ENCODE data around the gene ALAS1.

Gene ALAS1

DNA sequence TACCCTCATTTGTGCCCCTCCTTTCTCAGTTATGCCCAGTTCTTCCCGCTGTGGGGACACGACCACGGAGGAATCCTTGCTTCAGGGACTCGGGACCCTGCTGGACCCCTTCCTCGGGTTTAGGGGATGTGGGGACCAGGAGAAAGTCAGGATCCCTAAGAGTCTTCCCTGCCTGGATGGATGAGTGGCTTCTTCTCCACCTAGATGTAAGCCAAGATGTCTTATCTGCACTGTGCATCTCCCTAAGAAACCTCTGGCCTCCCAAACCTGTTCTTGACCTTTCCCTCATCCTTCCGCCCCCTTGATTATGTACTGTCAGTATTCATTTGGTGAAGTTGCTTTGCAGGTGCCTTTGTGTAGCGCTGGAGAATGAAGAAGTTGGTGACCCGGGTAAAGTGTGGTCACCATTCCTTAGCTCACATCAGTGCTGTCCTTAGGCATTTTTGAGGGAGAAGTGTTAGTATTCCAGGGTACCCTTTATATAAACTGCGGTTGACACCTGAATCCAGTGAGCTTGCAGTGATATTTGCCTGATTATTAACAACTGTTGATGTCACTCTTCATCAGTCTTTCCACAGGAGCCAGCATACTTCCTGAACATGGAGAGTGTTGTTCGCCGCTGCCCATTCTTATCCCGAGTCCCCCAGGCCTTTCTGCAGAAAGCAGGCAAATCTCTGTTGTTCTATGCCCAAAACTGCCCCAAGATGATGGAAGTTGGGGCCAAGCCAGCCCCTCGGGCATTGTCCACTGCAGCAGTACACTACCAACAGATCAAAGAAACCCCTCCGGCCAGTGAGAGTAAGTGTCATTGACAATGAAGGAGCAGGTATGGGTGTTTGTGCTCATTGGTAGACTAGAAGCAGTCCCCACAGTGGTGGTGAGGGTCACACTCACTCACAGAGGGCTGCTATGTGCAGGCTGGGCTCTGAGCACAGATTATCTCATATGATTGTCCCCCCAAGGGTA, 966 bp downstream of the ALAS1 start:
- no peaks in the 10 kb centered on the region for H3K9me3 Mint-ChIP-seq
- DNase-seq (ENCODE audit: low spot score in 2 of 2) (no peak), ATAC-seq (ENCODE audit: low read depth) (no peak)
- no peaks in the 10 kb centered on the region for H3K27me3 Mint-ChIP-seq
- peak overlapping the region; percentile 100 for H3K4me3 Mint-ChIP-seq
- peaks cover 9% of the 10 kb centered on the region for H3K36me3 Mint-ChIP-seq
- peak overlapping the region; percentile 94 for H3K27ac Mint-ChIP-seq
- H3K4me1 Mint-ChIP-seq: peaks cover 30% of the 10 kb centered on the region

DNA sequence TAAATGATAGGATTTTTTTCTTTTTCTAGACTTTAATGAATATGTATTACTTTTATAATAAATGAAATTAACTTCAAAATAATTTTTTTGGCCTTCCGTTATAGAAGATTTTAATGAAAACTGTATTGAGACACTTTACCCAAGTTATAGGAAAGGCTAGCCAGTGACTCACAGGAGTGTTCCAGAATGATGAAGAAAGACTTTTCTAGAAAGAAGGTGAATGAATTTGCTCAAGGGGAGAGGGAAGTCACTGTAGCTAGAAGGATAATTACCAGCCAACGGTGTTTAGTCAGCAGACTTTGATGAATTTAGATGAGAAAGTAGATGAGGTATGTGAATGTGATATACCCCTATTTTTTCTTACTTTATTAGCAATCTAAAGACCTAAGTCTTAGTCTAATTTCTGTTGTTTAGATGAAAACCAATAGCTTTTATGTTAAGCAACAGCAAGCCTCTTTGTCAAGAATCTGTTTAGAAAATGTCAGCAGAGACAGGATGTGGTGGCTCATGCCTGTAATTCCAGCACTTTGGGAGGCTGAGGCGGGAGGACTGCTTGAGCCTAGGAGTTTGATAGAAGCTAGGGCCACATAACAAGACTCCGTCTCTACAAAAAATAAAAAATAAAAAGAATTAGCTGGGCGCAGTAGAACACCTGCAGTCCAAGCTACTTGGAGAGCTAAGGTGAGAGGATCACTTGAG, 3.2 kb downstream of the ALAS1 start:
- no peaks in the 10 kb centered on the region for H3K27me3 Mint-ChIP-seq
- DNase-seq (ENCODE audit: low spot score in 2 of 2) (no peak), ATAC-seq (ENCODE audit: low read depth) (no peak)
- H3K27ac Mint-ChIP-seq: no peak overlapping the region
- H3K4me1 Mint-ChIP-seq: peaks cover 30% of the 10 kb centered on the region
- H3K9me3 Mint-ChIP-seq: no peaks in the 10 kb centered on the region
- H3K36me3 Mint-ChIP-seq: peaks cover 22% of the 10 kb centered on the region
- H3K4me3 Mint-ChIP-seq: no peak overlapping the region

DNA sequence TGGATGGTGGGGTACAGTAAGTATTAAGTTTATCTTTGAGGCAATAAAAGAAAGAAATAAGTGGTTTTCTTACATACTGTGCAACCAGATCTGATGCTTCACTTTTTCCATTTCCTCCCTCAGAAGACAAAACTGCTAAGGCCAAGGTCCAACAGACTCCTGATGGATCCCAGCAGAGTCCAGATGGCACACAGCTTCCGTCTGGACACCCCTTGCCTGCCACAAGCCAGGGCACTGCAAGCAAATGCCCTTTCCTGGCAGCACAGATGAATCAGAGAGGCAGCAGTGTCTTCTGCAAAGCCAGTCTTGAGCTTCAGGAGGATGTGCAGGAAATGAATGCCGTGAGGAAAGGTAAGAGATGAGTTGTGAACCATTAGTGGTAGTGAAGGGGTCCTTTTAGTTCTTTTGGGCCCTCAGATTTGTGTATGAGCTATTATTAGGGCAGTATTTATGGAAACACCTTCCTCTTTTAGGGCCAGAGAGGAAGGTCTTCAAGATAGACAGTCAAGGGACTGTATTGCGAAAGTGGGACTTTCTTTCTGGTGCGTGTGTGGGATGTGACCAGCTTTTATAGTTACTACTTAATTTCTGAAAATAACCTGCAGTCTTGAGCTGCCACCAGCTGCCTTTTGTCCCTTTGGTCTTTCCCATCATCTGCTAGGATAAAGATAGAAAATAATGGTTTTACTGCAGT, 4.6 kb downstream of the ALAS1 start:
- no peak for DNase-seq (ENCODE audit: low spot score in 2 of 2)
- ATAC-seq (ENCODE audit: low read depth): no peak

DNA sequence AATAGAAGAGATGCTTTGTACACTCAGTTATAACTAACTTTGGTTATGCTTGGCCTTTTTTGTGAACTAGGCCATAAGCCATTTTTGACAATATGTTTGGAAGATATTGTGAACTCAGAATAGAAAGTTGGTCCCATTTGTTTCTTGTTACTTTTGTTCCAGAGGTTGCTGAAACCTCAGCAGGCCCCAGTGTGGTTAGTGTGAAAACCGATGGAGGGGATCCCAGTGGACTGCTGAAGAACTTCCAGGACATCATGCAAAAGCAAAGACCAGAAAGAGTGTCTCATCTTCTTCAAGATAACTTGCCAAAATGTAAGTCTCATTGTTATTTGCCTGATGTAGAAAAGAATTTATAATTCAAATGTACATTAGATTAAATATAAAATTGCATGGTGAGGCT, 5.7 kb downstream of the ALAS1 start:
- DNase-seq (ENCODE audit: low spot score in 2 of 2) (no peak), ATAC-seq (ENCODE audit: low read depth) (no peak)
- no peaks in the 10 kb centered on the region for H3K27me3 Mint-ChIP-seq
- H3K36me3 Mint-ChIP-seq: peaks cover 34% of the 10 kb centered on the region
- H3K9me3 Mint-ChIP-seq: no peaks in the 10 kb centered on the region
- no peak overlapping the region for H3K4me3 Mint-ChIP-seq
- peaks cover 15% of the 10 kb centered on the region for H3K4me1 Mint-ChIP-seq
- no peak overlapping the region for H3K27ac Mint-ChIP-seq

More for the DNA sequence above, 4.6 kb downstream of the ALAS1 start:
- Mint-ChIP-seq H3K36me3 (peaks cover 30% of the 10 kb centered on the region), H3K4me1 (peaks cover 22% of the 10 kb centered on the region), H3K27me3 (no peaks in the 10 kb centered on the region), H3K4me3 (no peak overlapping the region), H3K9me3 (no peaks in the 10 kb centered on the region), H3K27ac (peak overlapping the region; percentile 7)

DNA sequence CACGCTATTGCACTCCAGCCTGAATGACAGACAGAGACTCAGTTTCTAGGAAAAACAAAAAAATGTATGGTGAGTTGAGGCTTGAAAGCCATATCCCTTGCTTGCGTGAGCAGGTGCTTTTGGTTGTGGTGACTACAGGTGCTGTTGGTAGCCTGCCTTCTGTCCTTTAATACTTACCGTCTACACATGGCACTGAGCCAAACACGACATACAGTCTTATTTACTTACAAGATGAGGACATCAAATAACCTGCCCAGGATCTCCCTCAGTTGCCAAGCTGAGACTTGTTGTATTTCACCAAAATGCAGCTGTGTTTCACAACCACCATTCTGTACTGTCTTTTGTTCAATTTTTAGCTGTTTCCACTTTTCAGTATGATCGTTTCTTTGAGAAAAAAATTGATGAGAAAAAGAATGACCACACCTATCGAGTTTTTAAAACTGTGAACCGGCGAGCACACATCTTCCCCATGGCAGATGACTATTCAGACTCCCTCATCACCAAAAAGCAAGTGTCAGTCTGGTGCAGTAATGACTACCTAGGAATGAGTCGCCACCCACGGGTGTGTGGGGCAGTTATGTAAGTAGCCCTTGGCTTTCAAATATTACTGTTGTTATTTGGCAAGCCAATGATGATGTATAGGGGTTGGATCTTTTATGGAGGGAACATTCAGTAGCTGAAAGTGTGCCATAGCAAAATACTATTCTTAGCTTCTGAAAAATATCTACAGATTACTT, 6.5 kb downstream of the ALAS1 start:
- Mint-ChIP-seq H3K36me3 (peaks cover 36% of the 10 kb centered on the region), H3K4me3 (no peak overlapping the region), H3K4me1 (peaks cover 9% of the 10 kb centered on the region), H3K27me3 (no peaks in the 10 kb centered on the region), H3K9me3 (no peaks in the 10 kb centered on the region), H3K27ac (no peak overlapping the region)
- ATAC-seq (ENCODE audit: low read depth): no peak
- no peak for DNase-seq (ENCODE audit: low spot score in 2 of 2)

DNA sequence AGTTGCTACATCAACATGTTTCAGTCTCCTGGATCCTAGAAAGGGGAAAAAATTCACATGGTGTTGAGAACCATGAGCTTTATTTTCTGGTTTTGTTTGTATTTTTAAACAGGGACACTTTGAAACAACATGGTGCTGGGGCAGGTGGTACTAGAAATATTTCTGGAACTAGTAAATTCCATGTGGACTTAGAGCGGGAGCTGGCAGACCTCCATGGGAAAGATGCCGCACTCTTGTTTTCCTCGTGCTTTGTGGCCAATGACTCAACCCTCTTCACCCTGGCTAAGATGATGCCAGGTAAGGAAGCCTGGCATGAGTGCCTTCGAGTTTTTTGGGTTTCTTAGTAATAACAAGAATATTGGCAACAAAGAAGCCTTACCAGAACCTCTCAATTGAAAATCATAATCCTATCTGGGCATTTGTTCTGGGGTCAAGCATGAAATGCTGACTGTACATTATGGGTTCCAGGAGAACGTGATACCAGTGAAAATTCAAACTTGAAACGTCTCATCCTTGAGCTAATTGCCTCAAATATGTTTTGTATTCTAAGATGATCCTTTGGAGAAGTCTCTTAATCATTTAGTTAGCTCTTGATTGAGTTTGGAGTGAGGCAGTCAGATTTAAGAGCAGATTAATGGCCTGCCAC, 7.9 kb downstream of the ALAS1 start:
- ATAC-seq (ENCODE audit: low read depth): no peak
- H3K36me3 Mint-ChIP-seq: peaks cover 37% of the 10 kb centered on the region
- H3K4me3 Mint-ChIP-seq: no peak overlapping the region
- H3K27me3 Mint-ChIP-seq: no peaks in the 10 kb centered on the region
- H3K27ac Mint-ChIP-seq: peak overlapping the region; percentile 14
- H3K4me1 Mint-ChIP-seq: peaks cover 7% of the 10 kb centered on the region
- no peaks in the 10 kb centered on the region for H3K9me3 Mint-ChIP-seq
- DNase-seq (ENCODE audit: low spot score in 2 of 2): no peak

DNA sequence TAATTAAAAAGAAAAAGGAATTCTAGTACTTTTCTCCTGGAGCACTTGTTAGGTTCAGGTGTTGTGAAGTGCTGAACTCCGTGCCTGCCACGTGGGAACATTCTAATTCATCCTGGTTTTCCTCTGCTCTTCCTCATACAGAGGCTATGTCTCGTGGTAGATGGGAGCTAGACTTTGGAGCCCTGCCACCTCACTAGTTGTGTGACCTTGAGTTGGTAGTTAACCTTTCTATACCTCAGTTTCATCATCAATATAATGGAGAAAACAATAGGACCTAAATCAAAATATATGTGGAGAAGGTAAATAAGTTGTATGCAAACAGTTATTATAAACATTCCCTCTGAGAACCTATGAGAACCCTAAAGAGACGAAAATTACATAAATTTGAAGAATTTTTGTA, 10.6 kb downstream of the ALAS1 start:
- Mint-ChIP-seq H3K9me3 (no peaks in the 10 kb centered on the region), H3K36me3 (peaks cover 46% of the 10 kb centered on the region), H3K4me3 (no peak overlapping the region), H3K27ac (no peak overlapping the region), H3K27me3 (no peaks in the 10 kb centered on the region), H3K4me1 (no peaks in the 10 kb centered on the region)
- no peak for ATAC-seq (ENCODE audit: low read depth)
- DNase-seq (ENCODE audit: low spot score in 2 of 2): no peak

DNA sequence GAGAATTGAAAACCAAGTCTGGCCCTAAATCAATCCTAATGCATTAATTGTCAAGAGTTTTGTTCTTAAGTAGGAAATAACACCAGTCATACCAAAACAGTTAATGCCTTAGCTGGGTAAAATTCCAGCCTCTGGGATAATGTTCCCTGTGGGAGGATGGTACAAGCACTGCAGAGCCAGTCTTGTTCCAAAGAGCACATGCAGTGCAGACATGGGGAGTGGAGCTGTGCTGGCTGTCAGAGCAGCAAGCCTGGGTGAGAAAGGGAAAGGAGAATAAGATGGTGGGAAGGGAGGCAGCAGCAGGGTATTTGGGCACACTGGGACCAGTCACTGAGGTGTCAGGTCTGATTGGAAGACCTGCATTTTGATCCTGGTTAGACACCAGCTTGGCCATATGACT, 12.1 kb downstream of the ALAS1 start:
- H3K36me3 Mint-ChIP-seq: peaks cover 45% of the 10 kb centered on the region

DNA sequence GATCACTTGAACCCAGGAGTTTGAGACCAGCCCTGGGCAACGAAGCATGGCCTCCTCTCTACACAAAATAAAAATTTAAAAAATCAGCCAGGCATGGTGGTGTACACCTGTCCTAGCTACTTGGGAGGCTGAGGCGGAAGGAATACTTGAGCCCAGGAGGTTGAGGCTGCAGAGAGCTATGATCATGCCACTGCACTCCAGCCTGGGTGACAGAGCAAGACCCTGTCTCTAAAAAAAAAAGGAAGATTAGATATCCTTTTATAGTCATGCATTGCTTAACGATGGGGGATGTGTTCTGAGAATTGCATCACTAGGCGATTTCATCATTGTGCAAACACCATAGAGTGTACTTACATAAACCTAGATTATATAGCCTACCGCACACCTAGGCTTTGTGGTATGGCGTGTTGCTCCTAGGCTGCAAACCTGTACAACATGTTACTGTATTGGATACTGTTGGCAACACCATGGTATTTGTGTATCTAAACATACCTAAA, 12.6 kb downstream of the ALAS1 start:
- H3K27ac Mint-ChIP-seq: peak overlapping the region; percentile 62
- H3K36me3 Mint-ChIP-seq: peaks cover 46% of the 10 kb centered on the region
- ATAC-seq (ENCODE audit: low read depth): no peak
- peaks cover 2% of the 10 kb centered on the region for H3K4me1 Mint-ChIP-seq
- H3K27me3 Mint-ChIP-seq: no peaks in the 10 kb centered on the region
- no peak for DNase-seq (ENCODE audit: low spot score in 2 of 2)
- no peaks in the 10 kb centered on the region for H3K9me3 Mint-ChIP-seq
- no peak overlapping the region for H3K4me3 Mint-ChIP-seq

More for the DNA sequence above, 12.1 kb downstream of the ALAS1 start:
- H3K9me3 Mint-ChIP-seq: no peaks in the 10 kb centered on the region
- peak overlapping the region; percentile 62 for H3K27ac Mint-ChIP-seq
- H3K4me3 Mint-ChIP-seq: no peak overlapping the region
- no peak for DNase-seq (ENCODE audit: low spot score in 2 of 2)
- H3K27me3 Mint-ChIP-seq: no peaks in the 10 kb centered on the region
- H3K4me1 Mint-ChIP-seq: no peaks in the 10 kb centered on the region
- ATAC-seq (ENCODE audit: low read depth): no peak

DNA sequence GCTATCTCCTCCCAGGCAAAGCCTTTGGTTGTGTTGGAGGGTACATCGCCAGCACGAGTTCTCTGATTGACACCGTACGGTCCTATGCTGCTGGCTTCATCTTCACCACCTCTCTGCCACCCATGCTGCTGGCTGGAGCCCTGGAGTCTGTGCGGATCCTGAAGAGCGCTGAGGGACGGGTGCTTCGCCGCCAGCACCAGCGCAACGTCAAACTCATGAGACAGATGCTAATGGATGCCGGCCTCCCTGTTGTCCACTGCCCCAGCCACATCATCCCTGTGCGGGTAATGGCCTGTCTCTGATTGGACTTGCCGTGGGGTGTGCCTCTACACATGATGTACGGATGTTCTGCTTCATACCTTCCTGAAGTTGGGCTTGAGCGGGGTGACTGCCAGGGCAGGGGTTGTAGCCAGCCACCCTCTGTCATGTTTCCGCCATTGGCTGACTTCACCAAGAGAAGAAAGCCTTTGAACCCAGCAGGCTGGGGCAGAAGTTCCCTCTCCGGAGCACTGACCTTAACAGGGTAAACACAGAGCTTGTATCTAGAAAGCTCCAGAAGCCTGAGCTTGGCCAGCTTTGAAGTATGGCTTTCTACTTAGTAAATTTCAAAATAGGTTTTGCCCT, 13.4 kb downstream of the ALAS1 start:
- H3K27me3 Mint-ChIP-seq: no peaks in the 10 kb centered on the region

DNA sequence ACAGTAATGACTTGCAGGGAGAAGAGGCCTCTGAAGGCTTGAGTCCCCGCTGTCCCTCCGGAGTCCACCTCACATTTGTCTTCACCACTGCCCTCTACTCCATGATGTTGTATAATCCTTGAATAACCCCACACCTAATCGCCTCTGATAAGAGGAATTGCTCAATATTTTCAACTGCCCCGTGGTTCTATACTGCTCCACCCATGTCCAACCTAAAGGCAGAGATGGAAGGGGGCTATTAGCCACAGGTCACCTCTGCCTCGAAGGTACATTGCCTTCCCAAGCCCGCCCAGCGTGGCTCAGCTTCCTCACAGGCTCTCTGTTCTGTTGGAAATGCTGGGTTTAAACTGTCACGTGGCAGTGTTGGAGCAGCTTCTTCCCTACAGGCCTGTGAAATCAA, 15.0 kb downstream of the ALAS1 start:
- Mint-ChIP-seq H3K9me3 (no peaks in the 10 kb centered on the region), H3K27me3 (no peaks in the 10 kb centered on the region), H3K36me3 (peaks cover 39% of the 10 kb centered on the region), H3K27ac (no peak overlapping the region), H3K4me3 (no peak overlapping the region), H3K4me1 (peaks cover 13% of the 10 kb centered on the region)
- ATAC-seq (ENCODE audit: low read depth) (no peak), DNase-seq (ENCODE audit: low spot score in 2 of 2) (no peak)

More for the DNA sequence above, 13.4 kb downstream of the ALAS1 start:
- no peak for DNase-seq (ENCODE audit: low spot score in 2 of 2)
- H3K4me3 Mint-ChIP-seq: no peak overlapping the region
- H3K9me3 Mint-ChIP-seq: no peaks in the 10 kb centered on the region
- ATAC-seq (ENCODE audit: low read depth): no peak
- no peak overlapping the region for H3K27ac Mint-ChIP-seq
- peaks cover 2% of the 10 kb centered on the region for H3K4me1 Mint-ChIP-seq
- peaks cover 44% of the 10 kb centered on the region for H3K36me3 Mint-ChIP-seq

DNA sequence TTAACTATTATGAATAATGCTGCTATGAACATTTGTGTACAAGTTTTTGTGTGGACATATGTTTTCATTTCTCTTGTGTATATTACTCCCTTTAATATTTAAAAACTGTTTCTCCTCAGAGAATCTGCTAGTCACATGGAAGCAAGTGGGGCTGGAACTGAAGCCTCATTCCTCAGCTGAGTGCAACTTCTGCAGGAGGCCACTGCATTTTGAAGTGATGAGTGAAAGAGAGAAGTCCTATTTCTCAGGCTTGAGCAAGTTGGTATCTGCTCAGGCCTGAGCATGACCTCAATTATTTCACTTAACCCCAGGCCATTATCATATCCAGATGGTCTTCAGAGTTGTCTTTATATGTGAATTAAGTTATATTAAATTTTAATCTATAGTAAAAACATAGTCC, 15.9 kb downstream of the ALAS1 start:
- H3K36me3 Mint-ChIP-seq: peaks cover 36% of the 10 kb centered on the region
- H3K4me3 Mint-ChIP-seq: no peak overlapping the region
- ATAC-seq (ENCODE audit: low read depth) (no peak), DNase-seq (ENCODE audit: low spot score in 2 of 2) (no peak)
- H3K27me3 Mint-ChIP-seq: no peaks in the 10 kb centered on the region
- H3K4me1 Mint-ChIP-seq: peaks cover 19% of the 10 kb centered on the region
- H3K9me3 Mint-ChIP-seq: no peaks in the 10 kb centered on the region
- H3K27ac Mint-ChIP-seq: peak overlapping the region; percentile 48

DNA sequence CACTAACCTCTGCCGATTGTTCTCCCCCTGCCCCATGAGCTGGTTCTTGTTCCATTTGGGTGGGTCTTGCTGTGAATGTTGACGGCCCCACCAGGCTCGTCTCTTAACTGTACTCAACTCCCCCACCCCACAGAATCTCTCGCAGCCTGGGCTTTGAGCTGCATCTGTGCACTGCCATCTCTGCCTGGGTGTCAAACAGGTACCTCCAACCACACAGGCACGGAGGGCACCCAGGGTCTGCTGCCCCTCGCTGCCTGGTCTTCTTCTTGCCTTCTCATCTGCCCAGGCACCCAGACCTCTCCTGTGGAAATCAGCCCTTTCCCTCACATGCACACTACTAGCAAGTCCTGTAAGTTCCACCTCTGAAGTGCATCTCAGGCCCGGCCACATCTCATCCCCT, 17.4 kb downstream of the ALAS1 start:
- H3K9me3 Mint-ChIP-seq: no peaks in the 10 kb centered on the region
- peaks cover 32% of the 10 kb centered on the region for H3K36me3 Mint-ChIP-seq
- peak overlapping the region; percentile 5 for H3K27ac Mint-ChIP-seq
- H3K4me3 Mint-ChIP-seq: no peak overlapping the region
- peaks cover 25% of the 10 kb centered on the region for H3K4me1 Mint-ChIP-seq
- DNase-seq (ENCODE audit: low spot score in 2 of 2) (no peak), ATAC-seq (ENCODE audit: low read depth) (no peak)
- H3K27me3 Mint-ChIP-seq: no peaks in the 10 kb centered on the region
